Coronary artery (tissue), 2 donors: ENCODE measurements around the gene MACROD2.

Experiments
- DNase-seq: peaks from one replicate; pipeline ENCODE4 v3.0.0-alpha.2; 2017; ENCODE audit warnings: low spot score
- H3K27ac ChIP-seq, 2 donors: fragments of 200-600 bp; sonication (generic); one replicate each; pipeline ENCODE4 v1.5.1; 2016 to 2019
- H3K4me3 ChIP-seq: fragments of 200-600 bp; sonication (generic); 2 replicates; pipeline ENCODE4 v1.5.1; 2016; ENCODE audit warnings: mild to moderate bottlenecking, moderate library complexity
- CTCF ChIP-seq: fragments of 200-600 bp; sonication (generic); IDR thresholded peaks from one replicate; pipeline ENCODE4 v1.5.1; 2019; ENCODE audit warnings: antibody characterized with exemption

MACROD2 gene

DNA sequence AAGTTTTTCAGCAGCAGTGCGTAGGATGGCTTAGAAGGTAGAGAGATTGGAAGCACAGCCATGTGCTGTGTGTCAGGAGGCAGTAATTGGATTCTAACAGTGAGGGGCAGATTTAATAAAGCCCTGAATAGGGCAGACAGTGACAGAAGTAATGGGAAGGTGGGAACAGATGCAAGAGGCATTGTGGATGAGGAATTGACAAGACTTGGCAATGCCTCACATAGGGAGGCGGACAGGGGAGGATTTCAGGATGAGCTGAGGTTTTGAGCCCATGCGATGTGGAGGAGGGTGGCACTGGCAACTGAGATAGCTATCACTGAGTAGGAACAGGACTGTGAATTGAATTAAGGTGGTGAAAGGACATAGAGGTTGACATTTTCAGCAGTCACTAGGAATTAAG, 604.3 kb downstream of the MACROD2 start:
- no peak for DNase-seq
- Histone ChIP-seq H3K27ac (no peak overlapping the region), H3K4me3 (no peak overlapping the region)
- TF ChIP-seq CTCF, result no peak

- no peak for TF ChIP-seq CTCF
- Histone ChIP-seq H3K4me3 (no peak overlapping the region), H3K27ac (no peak overlapping the region)
- DNase-seq, result no peak
These were observed 605.2 kb downstream of the MACROD2 start for GRCh38 chr20:14600527-14600926.

GRCh38 chr20:14604143-14604542, 608.8 kb downstream of the MACROD2 start:
- Histone ChIP-seq H3K4me3 (no peak overlapping the region), H3K27ac (no peak overlapping the region)
- DNase-seq, result no peak
- TF ChIP-seq CTCF, result no peak

- no peak overlapping the region for H3K27ac ChIP-seq
- H3K4me3 ChIP-seq, result no peak overlapping the region
- DNase-seq, result no peak
- TF ChIP-seq CTCF, result no peak
These were observed 614.3 kb downstream of the MACROD2 start for GRCh38 chr20:14609328-14610221.

GRCh38 chr20:14611479-14611878, 616.2 kb downstream of the MACROD2 start:
- TF ChIP-seq CTCF, result no peak
- no peak for DNase-seq
- Histone ChIP-seq H3K4me3 (no peak overlapping the region), H3K27ac (no peak overlapping the region)

DNA sequence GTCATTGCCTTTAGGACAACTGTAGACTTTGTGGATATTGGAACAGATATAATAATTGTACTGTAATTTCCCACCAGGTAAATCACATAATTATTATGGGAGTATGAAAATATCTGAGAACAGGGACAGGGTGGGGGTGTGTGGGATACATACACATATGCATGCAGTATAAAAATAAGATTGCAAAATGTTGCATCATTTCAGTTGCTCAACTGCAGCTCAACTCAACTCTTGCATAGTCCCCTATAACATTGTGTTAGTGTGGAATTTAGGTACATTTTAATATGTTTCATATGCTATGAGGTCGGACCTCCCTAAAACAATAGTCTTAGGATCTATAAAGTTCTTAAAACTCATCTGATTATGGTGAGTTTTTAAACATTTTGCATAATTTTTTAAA, 617.1 kb downstream of the MACROD2 start:
- no peak for DNase-seq
- Histone ChIP-seq H3K27ac (no peak overlapping the region), H3K4me3 (no peak overlapping the region)
- no peak for TF ChIP-seq CTCF

DNA sequence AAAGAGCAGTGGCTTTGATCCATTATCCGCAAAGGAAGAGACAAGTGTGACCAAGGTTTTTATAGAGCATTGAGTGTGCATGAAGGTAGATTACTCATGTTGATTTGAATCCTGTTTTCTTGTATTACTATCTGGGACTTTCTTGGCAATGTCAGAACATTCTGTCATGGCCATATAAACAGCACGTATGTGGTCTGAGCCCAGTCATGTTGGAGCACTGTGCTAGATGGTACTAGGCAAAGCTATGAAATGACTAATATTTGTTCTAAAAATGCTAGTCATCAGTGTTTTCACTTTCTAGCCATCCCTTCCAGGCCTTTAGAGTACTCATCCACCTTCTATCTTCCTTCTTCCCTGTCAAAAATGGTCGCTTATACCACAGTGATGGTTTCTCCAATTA, 620.7 kb downstream of the MACROD2 start:
- Histone ChIP-seq H3K4me3 (no peak overlapping the region), H3K27ac (no peak overlapping the region)
- TF ChIP-seq CTCF, result no peak
- DNase-seq, result no peak
